ENCODE results near the gene GDPD4.

GDPD4 gene

DNA sequence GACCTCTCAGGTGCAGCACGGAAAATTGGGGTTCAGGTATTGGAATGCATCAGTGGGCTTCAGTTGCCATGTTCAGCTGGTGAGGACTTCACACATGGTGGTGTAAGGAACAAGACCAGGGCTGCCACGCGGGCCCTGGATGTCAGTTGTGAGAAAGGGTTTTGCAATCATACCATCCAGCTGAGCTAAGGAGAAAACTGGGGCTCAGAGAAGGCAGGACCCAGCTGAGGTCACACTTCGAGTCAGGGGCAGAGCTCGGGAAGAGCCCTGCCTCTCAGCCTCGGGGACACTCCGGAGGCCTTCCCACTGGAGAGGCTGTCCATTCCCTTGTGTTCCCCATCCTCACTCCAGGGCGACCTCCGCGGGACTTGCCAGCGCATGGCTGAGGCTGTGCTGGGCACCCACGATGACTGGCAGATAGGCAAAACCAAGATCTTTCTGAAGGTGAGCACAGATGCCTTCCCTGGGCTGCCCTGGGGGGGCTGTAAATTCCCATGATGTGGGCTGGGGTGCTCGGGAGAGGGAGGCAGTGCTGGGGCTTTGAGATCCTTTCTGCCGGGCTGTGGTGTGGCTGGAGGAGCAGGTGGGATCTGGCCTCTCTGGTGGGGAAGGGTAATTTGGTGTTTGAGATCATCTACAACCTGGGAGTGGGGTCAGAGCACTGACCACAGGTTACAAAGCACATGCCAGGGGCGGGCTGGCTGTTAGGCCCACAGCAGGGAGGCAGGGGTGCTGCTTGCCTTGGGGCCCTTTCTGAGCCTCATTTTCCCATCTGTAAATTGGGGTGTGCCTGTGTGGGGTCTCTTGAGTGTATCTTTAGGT is 126.3 kb downstream of the GDPD4 start:
- in situ Hi-C loops (cut with HindIII; ENCODE audit: low sequenced_read_pairs): no loop called here
- DNase-seq (ENCODE audit: low read depth, low spot score): no peak
- H3K4me3 ChIP-seq (ENCODE audit: low read depth, low read length): no peak overlapping the region
- TF ChIP-seq, protein P1, sequence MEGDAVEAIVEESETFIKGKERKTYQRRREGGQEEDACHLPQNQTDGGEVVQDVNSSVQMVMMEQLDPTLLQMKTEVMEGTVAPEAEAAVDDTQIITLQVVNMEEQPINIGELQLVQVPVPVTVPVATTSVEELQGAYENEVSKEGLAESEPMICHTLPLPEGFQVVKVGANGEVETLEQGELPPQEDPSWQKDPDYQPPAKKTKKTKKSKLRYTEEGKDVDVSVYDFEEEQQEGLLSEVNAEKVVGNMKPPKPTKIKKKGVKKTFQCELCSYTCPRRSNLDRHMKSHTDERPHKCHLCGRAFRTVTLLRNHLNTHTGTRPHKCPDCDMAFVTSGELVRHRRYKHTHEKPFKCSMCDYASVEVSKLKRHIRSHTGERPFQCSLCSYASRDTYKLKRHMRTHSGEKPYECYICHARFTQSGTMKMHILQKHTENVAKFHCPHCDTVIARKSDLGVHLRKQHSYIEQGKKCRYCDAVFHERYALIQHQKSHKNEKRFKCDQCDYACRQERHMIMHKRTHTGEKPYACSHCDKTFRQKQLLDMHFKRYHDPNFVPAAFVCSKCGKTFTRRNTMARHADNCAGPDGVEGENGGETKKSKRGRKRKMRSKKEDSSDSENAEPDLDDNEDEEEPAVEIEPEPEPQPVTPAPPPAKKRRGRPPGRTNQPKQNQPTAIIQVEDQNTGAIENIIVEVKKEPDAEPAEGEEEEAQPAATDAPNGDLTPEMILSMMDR (IDR thresholded peaks at IDR 0.05; ENCODE audit: low read depth, low read length): no peak

DNA sequence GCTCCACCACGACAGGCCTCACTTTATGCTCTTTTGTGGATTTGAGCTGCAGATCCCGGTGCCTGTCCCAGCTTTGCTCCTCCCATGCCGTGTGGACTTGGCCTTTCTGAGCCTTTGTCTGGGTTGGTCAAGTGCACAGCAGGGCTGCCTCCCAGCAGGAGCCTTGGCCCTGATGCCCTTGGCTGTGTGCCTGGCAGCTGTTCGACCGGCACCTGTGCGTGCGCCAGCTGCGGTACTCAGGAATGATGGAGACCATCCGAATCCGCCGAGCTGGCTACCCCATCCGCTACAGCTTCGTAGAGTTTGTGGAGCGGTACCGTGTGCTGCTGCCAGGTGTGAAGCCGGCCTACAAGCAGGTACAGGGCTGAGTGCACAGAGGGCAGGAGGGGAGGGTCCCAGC is 126.9 kb downstream of the GDPD4 start:
- no peak for DNase-seq (ENCODE audit: low read depth, low spot score)
- H3K4me3 ChIP-seq (ENCODE audit: low read depth, low read length): no peak overlapping the region
- in situ Hi-C loops (cut with HindIII; ENCODE audit: low sequenced_read_pairs): no loop called here
- TF ChIP-seq, protein P1 (IDR thresholded peaks at IDR 0.05; ENCODE audit: low read depth, low read length): no peak

DNA sequence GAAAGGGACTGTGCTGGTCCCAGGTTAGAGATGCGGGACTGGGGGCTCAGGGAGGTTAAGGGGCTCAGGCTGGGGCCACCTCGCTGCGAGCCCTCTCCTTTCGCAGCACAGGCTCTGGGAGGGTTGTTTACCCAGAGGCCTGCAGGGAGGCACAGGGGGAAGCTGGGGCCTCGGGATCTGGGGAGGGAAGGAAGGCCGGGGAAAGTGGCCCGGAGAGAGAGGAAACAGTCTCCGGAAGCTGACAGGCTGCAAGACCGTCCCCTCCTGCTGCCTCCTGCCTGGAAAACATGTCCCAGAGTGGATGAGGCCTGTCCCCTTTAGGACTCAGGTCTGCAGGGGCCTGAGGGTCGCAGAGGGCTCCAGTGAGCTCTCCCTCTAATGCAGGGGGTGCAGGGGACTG is 128.0 kb downstream of the GDPD4 start:
- in situ Hi-C loops (cut with HindIII; ENCODE audit: low sequenced_read_pairs): no loop called here
- H3K4me3 ChIP-seq (ENCODE audit: low read depth, low read length): no peak overlapping the region
- TF ChIP-seq, protein P1 (IDR thresholded peaks at IDR 0.05; ENCODE audit: low read depth, low read length): no peak
- DNase-seq (ENCODE audit: low read depth, low spot score): no peak

DNA sequence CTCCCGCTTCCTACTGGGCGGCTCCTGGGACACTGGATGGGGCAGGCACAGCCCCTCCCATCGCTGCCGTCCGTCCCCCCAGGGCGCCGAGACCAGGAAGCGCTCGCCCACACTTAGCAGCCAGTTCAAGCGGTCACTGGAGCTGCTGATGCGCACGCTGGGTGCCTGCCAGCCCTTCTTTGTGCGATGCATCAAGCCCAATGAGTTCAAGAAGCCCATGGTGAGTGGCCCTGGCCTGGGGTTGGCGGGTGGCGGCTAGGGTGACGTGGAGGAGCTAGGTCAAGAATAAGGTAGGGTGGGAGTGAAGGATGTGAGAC is 128.9 kb downstream of the GDPD4 start:
- DNase-seq (ENCODE audit: low read depth, low spot score): no peak
- TF ChIP-seq, protein P1 (IDR thresholded peaks at IDR 0.05; ENCODE audit: low read depth, low read length): no peak
- in situ Hi-C loops (cut with HindIII; ENCODE audit: low sequenced_read_pairs): no loop called here

DNA sequence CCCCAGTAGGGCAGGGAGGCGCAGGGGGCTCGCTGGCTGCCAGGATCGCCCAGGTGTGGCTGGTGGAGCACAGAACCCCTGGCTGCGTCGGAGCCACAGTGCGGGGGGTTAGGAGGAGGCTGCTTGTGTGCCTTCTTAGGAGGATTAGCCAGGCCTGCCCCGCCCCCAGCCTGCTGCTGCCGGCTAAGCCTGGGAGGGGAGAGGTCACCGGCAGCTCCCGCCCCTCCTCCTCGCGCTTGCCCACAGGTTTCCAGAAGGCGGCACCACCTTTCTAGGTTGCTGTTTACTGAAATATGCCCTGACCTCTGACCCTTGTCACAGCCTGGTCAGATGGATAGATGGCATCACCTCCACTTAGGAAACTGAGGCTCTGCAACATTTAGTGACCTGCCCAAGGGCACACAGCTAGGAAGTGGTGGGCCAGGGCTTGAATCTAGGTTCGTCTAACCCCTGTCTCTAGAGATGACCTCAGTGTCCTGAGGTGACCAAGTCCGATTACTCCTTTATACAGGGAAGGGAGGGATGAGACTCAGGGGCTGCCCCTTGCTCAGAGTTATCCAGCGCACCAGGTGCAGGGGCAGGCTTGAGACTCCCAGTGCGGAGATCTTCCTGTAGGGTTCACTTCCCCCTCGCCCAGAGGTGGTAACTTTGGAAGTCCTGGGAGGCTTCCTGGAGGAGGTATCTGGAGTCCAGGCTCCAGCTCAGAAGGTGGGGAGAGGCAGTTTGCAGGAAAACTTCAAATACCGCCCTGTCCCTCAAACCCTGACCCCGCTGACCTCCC is 129.4 kb downstream of the GDPD4 start:
- no peak overlapping the region for H3K4me3 ChIP-seq (ENCODE audit: low read depth, low read length)
- no peak for DNase-seq (ENCODE audit: low read depth, low spot score)
- TF ChIP-seq, protein P1 (IDR thresholded peaks at IDR 0.05; ENCODE audit: low read depth, low read length): no peak
- in situ Hi-C loops (cut with HindIII; ENCODE audit: low sequenced_read_pairs): no loop called here

More for the DNA sequence above, 128.9 kb downstream of the GDPD4 start:
- H3K4me3 ChIP-seq (ENCODE audit: low read depth, low read length): no peak overlapping the region

DNA sequence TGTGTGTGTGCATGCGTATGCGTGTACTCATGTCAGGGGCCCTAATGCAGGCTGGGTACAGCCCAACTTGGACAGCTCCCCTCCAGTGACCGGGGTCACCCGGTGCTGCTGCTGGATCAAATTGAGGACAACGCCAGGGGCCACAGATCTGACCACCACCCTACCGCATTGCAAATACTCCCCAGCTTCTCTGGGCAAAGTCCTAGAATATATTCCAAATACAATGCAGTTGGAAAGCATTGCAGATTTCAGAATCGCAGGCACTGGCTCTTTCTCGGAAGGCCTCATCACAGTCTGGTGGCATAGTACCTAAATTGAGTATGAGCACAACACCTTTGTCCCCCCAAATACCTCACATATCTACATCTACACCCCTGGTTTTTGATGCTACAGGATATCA is 130.2 kb downstream of the GDPD4 start:
- in situ Hi-C loops (cut with HindIII; ENCODE audit: low sequenced_read_pairs): no loop called here
- H3K4me3 ChIP-seq (ENCODE audit: low read depth, low read length): no peak overlapping the region
- no peak for DNase-seq (ENCODE audit: low read depth, low spot score)
- TF ChIP-seq, protein P1 (IDR thresholded peaks at IDR 0.05; ENCODE audit: low read depth, low read length): no peak

Data from astrocyte of the spinal cord (primary cell).